OCI-LY1 (cell line): Measurements from ENCODE around the gene HDAC7.

ENCODE experiments used
- CTCF ChIP-seq: fragments of 200-600 bp; sonication (generic), shearing (Covaris generic); IDR thresholded peaks from 2 replicates; pipeline ENCODE4 v1.5.1; 2017; ENCODE audit warnings: mild to moderate bottlenecking, antibody characterized with exemption, low read length, moderate library complexity, mixed read lengths
- EZH2 ChIP-seq: fragments of 200-600 bp; sonication (generic), shearing (Covaris generic); IDR thresholded peaks from 2 replicates; pipeline ENCODE4 v1.8.0; 2017; ENCODE audit warnings: borderline replicate concordance, mixed run types, mild to moderate bottlenecking, antibody characterized with exemption, low read length, moderate library complexity, mixed read lengths

- TF ChIP-seq CTCF: no peak
- no peak for TF ChIP-seq EZH2
These were observed 23.8 kb downstream of the HDAC7 start for GRCh38 chr12:47795814-47796411.
